OCI-LY1 (cell line): ENCODE data around the gene TMEM45B.

ENCODE experiments used
- H2AFZ ChIP-seq: fragments of 200-600 bp; sonication (generic), shearing (Covaris generic); 2 replicates; pipeline ENCODE4 v1.6.0; 2014; ENCODE audit warnings: antibody characterized with exemption, mild to moderate bottlenecking, low read length
- H3F3A ChIP-seq: fragments of 200-600 bp; sonication (generic), shearing (Covaris generic); 2 replicates; pipeline ENCODE4 v1.6.0; 2014; ENCODE audit warnings: mild to moderate bottlenecking, antibody characterized with exemption, low read length, moderate library complexity; ENCODE audit not compliant: insufficient read depth
- H3K27ac ChIP-seq: fragments of 200-600 bp; sonication (generic); 2 replicates; pipeline ENCODE4 v1.5.1; 2014; ENCODE audit warnings: low read length, mixed run types, mild to moderate bottlenecking, low read depth; ENCODE audit not compliant: poor library complexity, severe bottlenecking
- H3K27me3 ChIP-seq: fragments of 200-600 bp; sonication (generic); 2 replicates; pipeline ENCODE4 v1.6.0; 2014; ENCODE audit warnings: antibody characterized with exemption, mild to moderate bottlenecking, low read length, moderate library complexity; ENCODE audit not compliant: insufficient read depth
- H3K36me3 ChIP-seq: fragments of 200-600 bp; sonication (generic); 2 replicates; pipeline ENCODE4 v1.6.1; 2014; ENCODE audit warnings: mild to moderate bottlenecking, antibody characterized with exemption, low read length, moderate library complexity, mixed read lengths; ENCODE audit not compliant: insufficient read depth
- H3K4me1 ChIP-seq: fragments of 200-600 bp; sonication (generic); 2 replicates; pipeline ENCODE4 v1.5.1; 2014; ENCODE audit warnings: mild to moderate bottlenecking, low read length, moderate library complexity; ENCODE audit not compliant: insufficient read depth, severe bottlenecking
- H3K4me2 ChIP-seq: fragments of 200-600 bp; sonication (generic), shearing (Covaris generic); 2 replicates; pipeline ENCODE4 v1.6.1; 2014; ENCODE audit warnings: low read length
- H3K4me3 ChIP-seq: fragments of 200-600 bp; sonication (generic); 2 replicates; pipeline ENCODE4 v1.5.1; 2014; ENCODE audit warnings: low read length, low read depth, mild to moderate bottlenecking, mixed read lengths; ENCODE audit not compliant: poor library complexity, severe bottlenecking
- H3K79me2 ChIP-seq: fragments of 200-600 bp; shearing (Covaris generic); 2 replicates; pipeline ENCODE4 v1.6.1; 2016; ENCODE audit warnings: mixed run types, low read length, mixed read lengths; ENCODE audit not compliant: insufficient read depth
- H3K9ac ChIP-seq: fragments of 200-600 bp; sonication (generic), shearing (Covaris generic); 2 replicates; pipeline ENCODE4 v1.6.1; 2014; ENCODE audit warnings: mild to moderate bottlenecking, low read length, mixed read lengths
- H3K9me2 ChIP-seq: fragments of 200-600 bp; sonication (generic), shearing (Covaris generic); 2 replicates; pipeline ENCODE4 v1.6.1; 2014; ENCODE audit warnings: low read depth, mild to moderate bottlenecking, low read length, mixed read lengths
- H3K9me3 ChIP-seq: fragments of 200-600 bp; shearing (Covaris generic); 2 replicates; pipeline ENCODE4 v1.6.1; 2014; ENCODE audit warnings: low read length, mixed read lengths
- H4K20me1 ChIP-seq: fragments of 200-600 bp; sonication (generic), shearing (Covaris generic); 2 replicates; pipeline ENCODE4 v1.6.0; 2016; ENCODE audit warnings: mild to moderate bottlenecking, low read length; ENCODE audit not compliant: insufficient read depth
- CTCF ChIP-seq: fragments of 200-600 bp; sonication (generic), shearing (Covaris generic); IDR thresholded peaks from 2 replicates; pipeline ENCODE4 v1.5.1; 2017; ENCODE audit warnings: mild to moderate bottlenecking, antibody characterized with exemption, low read length, moderate library complexity, mixed read lengths
- EZH2 ChIP-seq: fragments of 200-600 bp; sonication (generic), shearing (Covaris generic); IDR thresholded peaks from 2 replicates; pipeline ENCODE4 v1.8.0; 2017; ENCODE audit warnings: borderline replicate concordance, mixed run types, mild to moderate bottlenecking, antibody characterized with exemption, low read length, moderate library complexity, mixed read lengths

Gene TMEM45B

GRCh38 chr11:129787532-129788155 is 28.0 kb upstream of the TMEM45B start:
- Histone ChIP-seq H3K79me2 (no peaks in the 10 kb centered on the region), H4K20me1 (no peaks in the 10 kb centered on the region), H3K4me3 (no peak overlapping the region), H3K27ac (no peak overlapping the region), H3K9ac (no peak overlapping the region), H3K36me3 (no peaks in the 10 kb centered on the region), H3K9me3 (no peaks in the 10 kb centered on the region), H2AFZ (no peak overlapping the region), H3K27me3 (no peaks in the 10 kb centered on the region), H3K9me2 (no peaks in the 10 kb centered on the region), H3K4me2 (no peak overlapping the region), H3K4me1 (no peaks in the 10 kb centered on the region), H3F3A (no peaks in the 10 kb centered on the region)
- TF ChIP-seq CTCF (no peak), EZH2 (no peak)

GRCh38 chr11:129788278-129788677 is 27.4 kb upstream of the TMEM45B start:
- Histone ChIP-seq H3K27me3 (no peaks in the 10 kb centered on the region), H3K9me3 (no peaks in the 10 kb centered on the region), H3F3A (no peaks in the 10 kb centered on the region), H3K4me2 (no peak overlapping the region), H3K36me3 (no peaks in the 10 kb centered on the region), H3K79me2 (no peaks in the 10 kb centered on the region), H3K4me3 (no peak overlapping the region), H3K4me1 (no peaks in the 10 kb centered on the region), H3K9me2 (no peaks in the 10 kb centered on the region), H3K27ac (no peak overlapping the region), H2AFZ (no peak overlapping the region), H4K20me1 (no peaks in the 10 kb centered on the region), H3K9ac (no peak overlapping the region)
- no peak for TF ChIP-seq CTCF
- no peak for TF ChIP-seq EZH2

- Histone ChIP-seq H3K9me2 (no peaks in the 10 kb centered on the region), H3K79me2 (no peaks in the 10 kb centered on the region), H3K27ac (no peak overlapping the region), H3K36me3 (no peaks in the 10 kb centered on the region), H3K4me2 (no peak overlapping the region), H3K9ac (no peak overlapping the region), H4K20me1 (no peaks in the 10 kb centered on the region), H3K4me1 (no peaks in the 10 kb centered on the region), H3K27me3 (no peaks in the 10 kb centered on the region), H3K9me3 (no peaks in the 10 kb centered on the region), H3F3A (no peaks in the 10 kb centered on the region), H3K4me3 (no peak overlapping the region), H2AFZ (no peak overlapping the region)
- no peak for TF ChIP-seq EZH2
- TF ChIP-seq CTCF: no peak
Measured at GRCh38 chr11:129790106-129790505, 25.5 kb upstream of the TMEM45B start.
